Upper lobe of left lung (tissue), 6 donors: ENCODE measurements around the gene PFDN2. TPM values are rescaled to one million over a fixed set of nuclear protein-coding genes. Genes with fewer than 3 reads are reported as not detected.

ENCODE experiments used
- ATAC-seq, 2 donors: fragments of 200-7000 bp; cut with Tn5 transposase; one replicate each; pipeline ENCODE4 v1.9.1; 2022; ENCODE audit warnings: mild to moderate bottlenecking in 2 of 2, moderate library complexity in 2 of 2; ENCODE audit not compliant: low FRiP score in 2 of 2
- DNase-seq, 2 donors: peaks; one replicate each; pipeline ENCODE4 v3.0.0-alpha.2; 2019 to 2020
- H3K27ac ChIP-seq, 4 donors: fragments of 200-600 bp; sonication (generic); one replicate each; pipeline ENCODE4 v1.5.1; 2016 to 2019
- H3K27me3 ChIP-seq, 4 donors: fragments of 200-600 bp; sonication (generic); one replicate each; pipeline ENCODE4 v1.5.1; 2017 to 2019
- H3K36me3 ChIP-seq, 4 donors: fragments of 200-600 bp; sonication (generic); one replicate each; pipeline ENCODE4 v1.5.1; 2016 to 2019
- H3K4me1 ChIP-seq, 4 donors: fragments of 200-600 bp; sonication (generic); one replicate each; pipeline ENCODE4 v1.5.1; 2018 to 2019
- H3K4me3 ChIP-seq, 4 donors: fragments of 200-600 bp; sonication (generic); one replicate each; pipeline ENCODE4 v1.5.1; 2017 to 2019; ENCODE audit warnings: mild to moderate bottlenecking in 2 of 4, moderate library complexity in 1 of 4
- H3K9me3 ChIP-seq, 4 donors: fragments of 200-600 bp; sonication (generic); one replicate each; pipeline ENCODE4 v1.5.1; 2018 to 2019
- EP300 ChIP-seq, 4 donors: sonication (generic); formaldehyde crosslinking; IDR thresholded peaks; one replicate each; pipeline ENCODE4 v1.5.1; 2017; ENCODE audit warnings: antibody characterized with exemption in 4 of 4, control low read depth in 2 of 4
- POLR2A ChIP-seq, 4 donors: fragments of 450-650 bp; IDR thresholded peaks; one replicate each; pipeline ENCODE4 v1.5.1; 2016 to 2017; ENCODE audit warnings: antibody characterized with exemption in 4 of 4, mild to moderate bottlenecking in 2 of 4
- POLR2AphosphoS5 ChIP-seq, 2 donors: sonication (generic); formaldehyde crosslinking; IDR thresholded peaks; one replicate each; pipeline ENCODE4 v1.5.1; 2017; ENCODE audit warnings: antibody characterized with exemption in 2 of 2
- WGBS, 2 donors: methylation state at CpG; one replicate each; pipeline ENCODE4 v1.1.5; 2017 to 2018; 5-methylcytosine and 5-hydroxymethylcytosine counted together
- total RNA-seq, 6 donors: library from RNA; depleted of rRNA in 4 of 6; stranded (reverse); fragments of >200 nt in 4 of 6; gene quantifications; one replicate each; pipeline versions ENCODE4 v1.1.0 to v1.2.1, GENCODE V29; 2016 to 2021
- TF ChIP-seq, protein P1 (sequence below), 6 experiments: fragments of 450-650 bp in 4 of 6; fragments of 200-600 bp in 2 of 6; sonication (generic) in 2 of 6; IDR thresholded peaks; one replicate each; pipeline ENCODE4 v1.5.1; 2016 to 2019; ENCODE audit warnings: antibody characterized with exemption in 6 of 6
- donor health status: DM: no; HTN: no; CAD: no; lungs with moderate emphysema.
- donor health status: DM: no; HTN: yes; CAD: no; lungs with severe emphysema.

The PFDN2 gene
- total RNA-seq, 6 donors from 2014 or later = 17.8 to 55.9 (median 41.4) TPM

DNA sequence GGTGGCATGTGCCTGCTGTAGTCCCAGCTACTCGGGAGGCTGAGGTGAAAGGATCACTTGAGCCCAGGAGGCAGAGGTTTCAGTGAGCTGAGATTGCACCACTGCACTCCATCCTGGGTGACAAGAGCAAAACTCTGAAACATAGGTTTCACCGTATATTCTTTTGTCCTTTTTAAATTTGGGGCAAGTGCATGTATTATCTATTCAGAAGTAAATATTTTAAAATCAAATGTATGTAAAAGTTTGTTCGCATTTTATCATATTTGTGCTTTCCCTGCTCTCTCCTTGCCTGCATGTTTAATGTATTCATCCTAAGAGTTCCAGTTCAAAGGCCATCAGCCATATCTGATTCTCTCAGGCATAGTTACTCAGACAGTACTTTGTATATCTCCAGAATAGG, 28.0 kb upstream of the PFDN2 start:
- no peaks in the 10 kb centered on the region for H3K36me3 ChIP-seq
- WGBS, 2 donors = 77 to 92% methylated on average over 3 of the region's 3 CpGs
- no peaks in the 10 kb centered on the region for H3K27me3 ChIP-seq
- no peak overlapping the region for H3K4me3 ChIP-seq
- H3K9me3 ChIP-seq = no peaks in the 10 kb centered on the region
- DNase-seq (no peak), ATAC-seq (no peak)
- no peak overlapping the region for H3K27ac ChIP-seq
- H3K4me1 ChIP-seq = no peaks in the 10 kb centered on the region
- TF ChIP-seq EP300 (IDR thresholded peaks at IDR 0.05) (no peak), POLR2AphosphoS5 (IDR thresholded peaks at IDR 0.05) (no peak), POLR2A (IDR thresholded peaks at IDR 0.05) (no peak)
- TF ChIP-seq, protein P1, sequence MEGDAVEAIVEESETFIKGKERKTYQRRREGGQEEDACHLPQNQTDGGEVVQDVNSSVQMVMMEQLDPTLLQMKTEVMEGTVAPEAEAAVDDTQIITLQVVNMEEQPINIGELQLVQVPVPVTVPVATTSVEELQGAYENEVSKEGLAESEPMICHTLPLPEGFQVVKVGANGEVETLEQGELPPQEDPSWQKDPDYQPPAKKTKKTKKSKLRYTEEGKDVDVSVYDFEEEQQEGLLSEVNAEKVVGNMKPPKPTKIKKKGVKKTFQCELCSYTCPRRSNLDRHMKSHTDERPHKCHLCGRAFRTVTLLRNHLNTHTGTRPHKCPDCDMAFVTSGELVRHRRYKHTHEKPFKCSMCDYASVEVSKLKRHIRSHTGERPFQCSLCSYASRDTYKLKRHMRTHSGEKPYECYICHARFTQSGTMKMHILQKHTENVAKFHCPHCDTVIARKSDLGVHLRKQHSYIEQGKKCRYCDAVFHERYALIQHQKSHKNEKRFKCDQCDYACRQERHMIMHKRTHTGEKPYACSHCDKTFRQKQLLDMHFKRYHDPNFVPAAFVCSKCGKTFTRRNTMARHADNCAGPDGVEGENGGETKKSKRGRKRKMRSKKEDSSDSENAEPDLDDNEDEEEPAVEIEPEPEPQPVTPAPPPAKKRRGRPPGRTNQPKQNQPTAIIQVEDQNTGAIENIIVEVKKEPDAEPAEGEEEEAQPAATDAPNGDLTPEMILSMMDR (IDR thresholded peaks at IDR 0.05) = no peak

DNA sequence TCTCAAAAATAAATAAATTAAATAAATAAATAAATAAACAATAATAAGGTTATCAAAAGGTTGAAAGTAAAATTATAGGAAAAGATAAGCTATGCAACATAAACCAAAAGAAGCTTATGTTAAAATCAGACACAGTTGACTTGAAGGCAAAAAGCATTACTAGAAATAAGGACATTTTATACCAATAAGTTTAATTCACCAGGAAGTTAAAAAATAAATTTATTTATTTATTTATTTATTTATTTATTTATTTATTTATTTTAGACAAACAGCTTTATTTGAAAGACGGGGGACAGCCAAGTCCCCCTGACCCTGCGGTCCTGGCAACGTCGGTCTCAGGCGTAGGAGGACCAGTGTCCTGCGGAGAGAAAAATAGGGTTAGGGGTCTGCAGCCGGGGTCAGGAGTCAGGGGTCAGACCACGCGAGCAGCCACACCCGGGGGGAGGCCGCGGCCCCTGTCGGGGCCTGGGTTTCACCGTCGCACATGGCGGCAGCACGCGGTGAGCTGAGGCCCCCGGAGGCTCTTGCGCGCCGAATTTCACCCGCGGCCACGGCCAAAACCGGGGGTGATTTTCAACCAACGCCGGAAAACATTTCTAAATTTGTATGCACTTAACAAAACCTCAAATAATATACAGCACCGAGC, 23.0 kb upstream of the PFDN2 start:
- TF ChIP-seq, protein P1 (IDR thresholded peaks at IDR 0.05) = no peak
- TF ChIP-seq EP300 (IDR thresholded peaks at IDR 0.05) (no peak), POLR2A (IDR thresholded peaks at IDR 0.05) (no peak), POLR2AphosphoS5 (IDR thresholded peaks at IDR 0.05) (no peak)
- H3K4me1 ChIP-seq = peaks cover 3 to 17% (median 13%) of the 10 kb centered on the region in 4 donors
- H3K4me3 ChIP-seq = no peak overlapping the region
- peak in 1 of 2 donors; percentile 78 for DNase-seq
- ATAC-seq = no peak
- WGBS, 2 donors = 97% methylated on average over 29 of the region's 29 CpGs
- H3K9me3 ChIP-seq = no peaks in the 10 kb centered on the region
- H3K27me3 ChIP-seq = no peaks in the 10 kb centered on the region
- no peak overlapping the region for H3K27ac ChIP-seq
- no peaks in the 10 kb centered on the region for H3K36me3 ChIP-seq

- no peaks in the 10 kb centered on the region for H3K9me3 ChIP-seq
- no peak for TF ChIP-seq POLR2AphosphoS5 (IDR thresholded peaks at IDR 0.05)
- TF ChIP-seq, protein P1 (IDR thresholded peaks at IDR 0.05) = peak in 3 of 6 experiments; percentile 21 to 35 (median 30)
- ATAC-seq (peak in 1 of 2 donors; percentile 64), DNase-seq (no peak)
- H3K27me3 ChIP-seq = no peaks in the 10 kb centered on the region
- H3K4me3 ChIP-seq = no peak overlapping the region
- peaks cover 3 to 19% (median 13%) of the 10 kb centered on the region in 4 donors for H3K4me1 ChIP-seq
- H3K27ac ChIP-seq = no peak overlapping the region
- H3K36me3 ChIP-seq = peaks cover 0 to 1% (median 0%) of the 10 kb centered on the region in 4 donors
- 52 to 55% methylated on average over 1 of the region's 1 CpG for WGBS, 2 donors
Observed at GRCh38 chr1:161139766-161140165, 21.9 kb upstream of the PFDN2 start.

- H3K36me3 ChIP-seq = peaks cover 0 to 6% (median 0%) of the 10 kb centered on the region in 4 donors
- H3K27me3 ChIP-seq = no peaks in the 10 kb centered on the region
- WGBS, 2 donors = 68 to 74% methylated on average over 1 of the region's 1 CpG
- H3K27ac ChIP-seq = peak overlapping the region in 2 of 4 donors; percentile 14 to 57
- no peak for ATAC-seq
- no peaks in the 10 kb centered on the region for H3K9me3 ChIP-seq
- H3K4me3 ChIP-seq = no peak overlapping the region
- H3K4me1 ChIP-seq = peaks cover 16 to 32% (median 25%) of the 10 kb centered on the region in 4 donors
- TF ChIP-seq, protein P1 (IDR thresholded peaks at IDR 0.05) = no peak
- TF ChIP-seq POLR2A (IDR thresholded peaks at IDR 0.05) (no peak), EP300 (IDR thresholded peaks at IDR 0.05) (no peak), POLR2AphosphoS5 (IDR thresholded peaks at IDR 0.05) (no peak)
- no peak for DNase-seq
Observed at GRCh38 chr1:161138431-161138830, 20.6 kb upstream of the PFDN2 start.

DNA sequence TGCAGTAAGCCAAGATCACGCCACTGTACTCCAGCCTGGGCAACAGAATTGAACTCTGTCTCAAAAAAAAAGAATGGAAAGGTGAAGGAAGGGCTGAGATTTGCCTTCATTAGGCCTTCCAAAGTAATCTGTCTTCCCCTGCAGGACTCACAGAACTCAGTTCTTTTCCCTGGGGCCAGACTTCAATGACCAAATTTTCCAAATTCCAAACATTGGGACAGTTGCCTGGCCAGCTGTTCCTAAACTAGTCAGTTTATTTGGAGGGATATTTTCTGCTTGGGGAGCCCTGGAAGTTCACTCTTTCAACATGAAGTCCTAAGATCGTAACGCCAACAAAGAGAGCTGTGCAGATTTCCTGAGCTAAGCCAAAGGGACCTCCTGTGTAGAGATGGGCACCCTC, 20.0 kb upstream of the PFDN2 start:
- H3K36me3 ChIP-seq = peaks cover 0 to 6% (median 0%) of the 10 kb centered on the region in 4 donors
- H3K27ac ChIP-seq = peak overlapping the region in 2 of 4 donors; percentile 22 to 57
- no peak for TF ChIP-seq POLR2A (IDR thresholded peaks at IDR 0.05)
- no peak for TF ChIP-seq EP300 (IDR thresholded peaks at IDR 0.05)
- no peaks in the 10 kb centered on the region for H3K27me3 ChIP-seq
- no peaks in the 10 kb centered on the region for H3K9me3 ChIP-seq
- WGBS, 2 donors = 73% methylated on average over 3 of the region's 3 CpGs
- no peak overlapping the region for H3K4me3 ChIP-seq
- ATAC-seq = no peak
- DNase-seq = no peak
- H3K4me1 ChIP-seq = peaks cover 18 to 33% (median 27%) of the 10 kb centered on the region in 4 donors
